Adrenal gland (tissue), 5 donors: ENCODE measurements around the gene TRMT2A.

Experiments
- CTCF ChIP-seq, 6 experiments: fragments of 450-650 bp in 4 of 6; fragments of 200-600 bp in 2 of 6; sonication (generic) in 1 of 6; IDR thresholded peaks; 1 replicate in 5 of 6; 2 replicates in 1 of 6; pipeline versions ENCODE4 v1.5.1 to v1.8.0; 2016 to 2021; ENCODE audit warnings: antibody characterized with exemption in 6 of 6, mild to moderate bottlenecking in 2 of 6, moderate library complexity in 1 of 6
- POLR2A ChIP-seq, 2 donors: fragments of 450-650 bp; IDR thresholded peaks; one replicate each; pipeline ENCODE4 v1.6.1; 2017; ENCODE audit warnings: antibody characterized with exemption in 2 of 2, mild to moderate bottlenecking in 2 of 2, moderate library complexity in 1 of 2
- donor health status: DM: no; HTN: no; CAD: no.

- no peak for TF ChIP-seq CTCF (IDR thresholded peaks at IDR 0.05)
- no peak for TF ChIP-seq POLR2A (IDR thresholded peaks at IDR 0.05)
Observed at GRCh38 chr22:20140107-20140445, 23.1 kb upstream of the TRMT2A start.
